Kidney glomerular epithelial cell (primary cell): Measurements from ENCODE around the gene HYI.
"Not testable (repeated sequence)": the region's sequence is repeated elsewhere in the genome, so short reads cannot be mapped to it uniquely, and the experiment has no call there.

Source experiments
- DNase-seq: peaks from one replicate; lab custom pipeline; 2025; lab: John Stamatoyannopoulos, UW

Gene HYI

DNA sequence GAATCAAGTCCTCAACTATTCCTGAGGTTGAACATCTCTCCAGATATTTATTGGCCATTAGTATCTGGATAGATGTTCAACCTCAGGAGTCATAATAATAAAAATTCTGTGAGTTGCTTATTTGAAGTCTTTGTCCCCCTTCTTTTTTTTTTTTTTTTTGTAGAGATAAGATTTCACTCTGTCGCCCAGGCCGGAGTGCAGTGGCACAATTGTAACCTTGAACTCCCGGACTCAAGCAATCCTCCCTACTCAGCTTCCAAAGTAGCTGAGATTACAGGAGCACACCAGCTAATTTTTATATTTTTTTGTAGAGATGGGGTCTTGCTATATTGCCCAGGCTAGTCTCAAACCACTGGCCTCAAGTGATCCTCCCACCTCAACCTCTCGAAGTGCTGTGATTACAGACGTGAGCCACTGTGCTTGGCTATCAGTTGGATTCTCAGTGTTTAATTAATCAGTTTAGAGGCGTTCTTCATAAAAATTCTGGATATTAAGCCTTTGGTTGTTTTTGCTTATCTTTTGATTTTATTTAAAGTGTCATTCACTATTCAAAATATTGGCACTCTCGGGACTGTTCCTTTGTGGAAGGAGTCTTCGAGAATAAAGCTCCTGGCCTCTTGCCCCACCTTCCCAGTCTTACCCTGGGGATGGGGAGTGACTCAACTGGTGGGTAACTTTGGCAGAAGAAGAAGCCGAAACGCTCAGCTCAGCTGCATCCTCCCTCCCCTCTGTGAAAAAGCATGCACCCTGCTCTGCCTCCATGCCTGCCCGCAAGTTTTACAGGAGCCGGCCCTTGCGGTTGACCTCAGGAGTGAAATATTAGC, 11.2 kb upstream of the HYI start:
- no peak for DNase-seq

DNA sequence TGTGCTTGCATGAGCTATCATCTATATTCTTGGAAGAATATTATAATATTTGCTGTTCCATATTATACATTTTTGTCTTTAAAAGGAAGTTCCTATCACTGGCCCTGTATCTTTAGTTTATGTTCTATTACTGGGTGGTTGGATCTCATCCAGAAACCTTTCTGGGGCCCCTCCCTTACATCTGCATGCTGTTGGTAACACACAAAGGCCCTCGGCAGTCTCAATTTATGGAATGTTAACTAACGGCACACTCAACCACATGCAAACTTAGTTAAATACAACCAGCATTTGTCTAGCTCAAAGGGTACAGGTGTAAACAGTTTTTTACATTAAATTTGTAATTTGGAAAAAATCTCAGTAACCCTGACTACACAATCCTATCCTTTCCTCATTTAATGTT, 9.7 kb upstream of the HYI start:
- no peak for DNase-seq

DNA sequence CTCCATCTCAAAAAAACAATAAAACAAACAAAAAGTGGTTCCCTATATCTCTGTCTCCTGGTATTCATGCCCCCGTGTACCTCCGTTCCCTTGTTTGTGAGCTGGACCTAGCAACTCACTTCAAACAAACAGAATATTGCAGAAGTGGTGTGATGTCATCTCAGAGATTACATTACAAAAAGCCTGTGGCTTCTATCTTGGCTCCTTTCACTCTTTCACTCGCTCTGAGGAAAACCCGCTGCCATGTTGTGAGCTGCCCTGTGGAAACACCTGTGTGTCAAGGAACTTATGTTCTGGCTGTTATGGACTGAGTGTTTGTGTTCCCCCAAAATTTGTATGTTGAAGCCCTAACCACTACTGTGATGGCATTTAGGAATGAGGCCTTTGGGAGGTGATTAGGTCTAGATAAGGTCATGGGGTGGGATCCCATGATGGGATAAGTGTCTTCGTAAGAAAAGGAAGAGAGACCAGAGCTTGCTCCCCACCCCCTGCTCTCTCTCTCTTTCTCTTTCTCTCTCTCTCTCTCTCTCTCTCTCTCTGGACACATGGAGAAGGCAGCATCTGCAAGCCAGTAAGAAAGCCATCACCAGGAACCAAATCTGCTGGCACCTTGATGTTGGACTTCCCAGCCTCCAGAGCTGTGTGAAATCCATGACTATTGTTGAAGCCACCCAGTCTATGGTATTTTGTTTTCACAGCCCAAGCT, 7.4 kb upstream of the HYI start:
- DNase-seq, result no peak

DNA sequence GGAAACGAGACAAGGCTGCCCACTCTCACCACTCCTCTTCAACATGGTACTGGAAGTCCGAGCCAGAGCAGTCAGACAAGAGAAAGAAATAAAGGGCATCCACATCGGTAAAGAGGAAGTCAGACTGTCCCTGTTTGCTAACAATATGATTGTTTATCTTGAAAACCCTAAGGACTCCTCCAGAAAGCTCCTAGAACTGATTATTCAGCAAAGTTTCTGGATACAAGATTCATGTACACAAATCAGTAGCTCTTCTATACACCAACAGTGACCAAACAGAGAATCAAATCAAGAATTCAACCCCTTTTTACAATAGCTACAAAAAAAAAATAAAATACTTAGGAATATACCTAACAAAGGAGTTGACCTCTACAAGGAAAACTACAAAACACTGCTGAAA, 4.6 kb upstream of the HYI start:
- DNase-seq, result not testable (repeated sequence)

DNA sequence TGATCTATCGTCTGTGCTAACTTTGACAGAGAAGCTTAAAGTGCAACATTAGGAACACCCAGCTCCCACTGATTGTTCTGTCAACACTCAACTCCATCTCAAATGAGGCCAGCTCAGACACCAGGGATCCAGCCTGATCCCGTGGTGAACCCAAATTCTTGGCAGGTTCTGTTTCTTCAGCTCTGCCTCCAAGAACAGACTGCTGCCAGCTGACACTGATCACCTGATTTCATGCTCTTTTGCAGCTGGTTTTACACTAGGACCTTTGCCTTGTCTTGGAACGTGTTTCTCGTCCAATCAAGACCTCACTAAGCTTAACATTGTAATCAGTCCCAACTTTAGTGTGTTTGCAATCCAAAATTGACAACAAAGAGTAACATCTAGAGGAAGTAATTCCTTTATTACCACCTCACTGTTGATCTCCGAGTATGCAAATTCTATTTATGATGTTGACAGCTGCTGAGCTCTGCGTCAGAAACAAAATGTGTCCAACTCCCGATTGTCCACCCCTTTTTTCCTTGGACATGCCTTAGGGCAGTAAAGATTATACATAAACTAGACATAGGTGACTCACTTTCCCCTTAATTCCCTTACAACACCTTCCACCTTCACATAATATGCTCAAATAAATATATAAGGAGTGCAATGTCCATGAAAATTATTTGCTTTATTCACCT, 1.6 kb upstream of the HYI start:
- no peak for DNase-seq

DNA sequence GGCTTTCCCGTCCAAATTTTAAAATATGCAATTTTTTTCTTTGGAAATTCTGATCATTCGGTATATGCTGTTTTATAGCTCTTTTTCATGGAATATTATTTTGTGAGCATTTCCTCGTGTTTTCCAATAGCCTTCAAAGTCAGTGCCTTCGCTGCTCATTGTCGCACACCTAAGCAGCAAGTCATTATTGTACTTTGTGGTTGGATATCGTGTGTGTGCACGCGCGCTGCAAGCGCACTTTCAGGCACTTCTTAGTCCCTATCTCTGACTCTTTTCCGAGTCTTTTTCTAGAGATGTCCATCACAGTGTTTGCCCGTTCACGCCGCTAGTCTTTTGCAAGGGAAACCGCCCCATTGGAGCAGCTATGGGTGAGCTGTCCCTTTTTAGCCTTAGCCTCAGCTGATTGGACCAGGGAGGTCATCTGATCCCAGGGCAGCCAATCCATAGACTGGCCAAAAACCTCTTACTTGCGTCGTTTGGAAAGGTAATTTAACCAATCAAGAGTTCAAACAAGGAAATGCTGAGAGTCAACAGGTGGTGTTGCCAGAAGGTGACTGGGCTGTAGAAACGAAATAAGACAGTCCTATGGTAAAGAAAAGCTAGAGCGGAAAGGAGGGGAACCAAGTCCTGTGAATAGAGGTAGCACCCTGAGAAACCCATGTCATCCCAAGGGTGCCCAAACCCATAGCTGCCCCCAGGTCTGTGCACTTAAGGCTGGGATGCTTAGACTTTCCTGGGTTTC, 710 bp upstream of the HYI start:
- peak; percentile 76 for DNase-seq

DNA sequence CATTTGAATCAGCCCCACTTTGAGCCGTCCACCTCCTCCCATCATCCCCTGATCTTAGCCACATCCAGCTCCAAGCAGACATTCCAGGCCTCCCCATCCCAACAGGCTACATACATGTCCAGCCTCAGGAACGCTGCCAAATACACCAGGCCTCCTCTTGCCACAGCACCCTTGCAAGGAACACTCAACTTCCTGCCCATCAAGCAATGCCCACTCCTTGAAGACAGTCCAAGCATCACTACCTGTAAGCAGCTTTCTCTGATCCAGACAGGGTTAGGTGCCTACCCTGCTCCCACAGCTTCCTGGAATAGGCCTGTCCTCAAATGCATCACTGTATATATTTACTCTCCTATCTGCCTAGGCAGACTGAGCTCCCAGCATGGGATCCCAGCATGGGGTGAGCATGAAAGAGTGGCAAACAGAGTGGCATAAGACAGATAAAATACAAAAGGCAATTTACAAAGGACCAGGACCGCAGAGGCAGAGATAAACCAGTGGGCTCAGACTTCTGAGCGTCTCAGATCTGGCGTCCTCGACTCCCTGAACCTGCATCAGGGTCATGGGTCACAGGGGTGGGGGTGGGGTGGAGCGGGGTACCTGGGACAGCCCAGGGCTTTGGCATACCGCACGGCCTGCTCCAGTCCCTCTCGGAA, 816 bp downstream of the HYI start:
- DNase-seq, result peak; percentile 18

DNA sequence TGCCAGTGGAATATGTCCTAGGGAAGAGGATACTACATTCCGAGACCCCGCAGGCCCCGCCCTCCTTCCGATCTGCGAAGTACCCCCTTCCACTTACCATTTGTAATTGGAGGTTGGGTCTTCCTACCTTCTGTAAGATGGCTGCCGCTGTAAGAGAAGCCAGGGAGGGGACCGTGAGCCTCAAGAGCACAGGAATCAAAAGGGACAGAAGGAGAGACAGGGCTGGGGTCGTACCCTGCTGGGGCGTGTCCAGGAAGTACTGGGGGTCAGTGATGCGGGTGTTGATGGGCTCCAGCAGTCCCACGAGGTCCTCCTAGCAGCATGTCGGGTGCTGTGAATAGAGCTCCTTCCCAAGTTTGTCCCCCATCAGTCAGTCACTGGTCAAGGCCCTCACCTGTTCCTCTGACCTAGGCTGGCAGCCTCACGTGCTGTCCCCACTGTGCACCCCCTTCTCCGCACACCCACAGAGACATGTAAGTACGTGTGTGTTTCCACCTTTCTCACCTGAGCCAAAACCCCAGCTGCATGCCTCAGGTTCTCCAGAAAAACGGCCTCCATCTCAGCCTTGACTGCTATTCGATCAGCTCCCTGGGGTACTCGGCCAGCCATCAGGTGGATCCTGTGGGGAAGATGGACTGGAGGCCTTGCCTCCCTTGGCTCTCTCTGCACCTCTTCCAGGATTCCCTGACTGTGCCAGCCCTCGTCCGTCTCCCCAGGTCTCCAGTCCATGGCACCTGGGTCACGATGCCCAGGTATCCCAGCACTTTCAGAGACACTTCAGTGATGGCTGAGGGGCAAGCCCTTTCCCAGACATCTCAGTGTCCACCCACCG, 1.8 kb downstream of the HYI start:
- no peak for DNase-seq

DNA sequence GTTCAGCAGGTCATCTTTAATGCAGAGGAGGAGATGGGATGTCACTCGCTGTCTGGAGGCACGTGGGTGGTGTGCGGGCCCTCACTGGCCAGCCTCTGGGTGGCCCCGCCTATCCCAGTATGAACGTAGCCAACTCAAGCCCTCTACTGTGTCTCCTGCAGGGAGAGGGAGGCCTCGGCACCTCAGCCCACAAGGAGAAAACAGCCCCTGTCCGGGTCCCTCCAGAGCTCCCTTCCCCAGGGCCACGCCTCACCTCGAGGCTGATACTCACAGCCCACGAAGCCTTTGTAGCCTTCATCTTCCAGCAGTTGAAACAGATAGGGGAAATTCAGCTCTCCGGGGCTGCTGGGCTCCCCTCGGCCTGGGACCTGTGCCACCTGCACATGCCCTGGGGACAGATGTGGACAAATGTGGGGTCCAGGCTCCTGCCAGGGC, 2.6 kb downstream of the HYI start:
- no peak for DNase-seq

DNA sequence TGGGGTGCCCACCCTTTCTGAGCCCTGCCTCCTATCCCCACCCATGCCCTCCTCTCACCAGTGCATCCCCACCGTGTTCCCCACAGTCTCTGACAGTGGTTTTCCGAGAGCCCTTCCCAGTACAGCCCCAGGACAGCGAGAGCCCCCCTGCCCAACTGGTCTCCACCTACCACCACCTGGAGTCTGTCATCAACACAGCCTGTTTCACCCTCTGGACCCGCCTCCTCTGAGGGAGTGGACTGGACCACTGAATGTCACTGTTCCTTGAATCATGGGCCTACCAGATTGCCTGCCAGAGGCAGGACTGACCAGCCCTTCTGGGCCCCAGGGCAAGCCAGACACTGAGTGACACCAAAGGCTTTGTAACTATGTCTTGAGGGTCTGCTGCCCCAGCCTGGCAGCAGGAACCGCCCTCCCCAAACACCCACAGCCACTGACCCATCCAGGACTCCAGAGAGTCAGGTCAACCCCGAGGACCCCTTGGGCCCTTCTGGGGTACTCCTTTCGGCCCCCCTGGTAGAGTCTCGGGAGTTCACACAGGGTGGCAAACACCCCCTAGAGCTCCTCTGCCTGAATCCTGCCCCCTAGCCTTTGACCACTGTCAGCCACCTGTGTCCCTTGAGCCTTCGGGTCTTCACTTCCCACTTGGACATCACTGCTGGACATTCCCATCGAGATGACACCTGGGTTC, 3.3 kb downstream of the HYI start:
- DNase-seq, result no peak

DNA sequence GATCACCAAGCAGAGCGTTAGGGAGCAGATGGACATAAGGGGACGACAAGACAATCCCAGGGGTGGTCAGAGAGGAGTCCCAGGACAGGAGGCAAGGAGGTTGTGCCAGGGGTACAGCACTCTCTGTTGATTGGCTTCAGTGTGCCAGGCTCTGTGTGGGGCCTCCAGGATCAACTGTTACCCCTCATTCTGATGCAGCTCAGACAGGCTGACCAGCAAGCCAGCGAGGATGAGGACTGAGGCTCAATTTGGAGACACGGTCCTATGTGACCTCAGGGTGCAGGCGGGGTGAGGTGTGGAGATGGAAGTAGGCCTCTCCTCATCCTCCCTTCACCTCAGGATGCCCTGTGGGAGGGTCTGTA, 4.0 kb downstream of the HYI start:
- DNase-seq, result no peak

DNA sequence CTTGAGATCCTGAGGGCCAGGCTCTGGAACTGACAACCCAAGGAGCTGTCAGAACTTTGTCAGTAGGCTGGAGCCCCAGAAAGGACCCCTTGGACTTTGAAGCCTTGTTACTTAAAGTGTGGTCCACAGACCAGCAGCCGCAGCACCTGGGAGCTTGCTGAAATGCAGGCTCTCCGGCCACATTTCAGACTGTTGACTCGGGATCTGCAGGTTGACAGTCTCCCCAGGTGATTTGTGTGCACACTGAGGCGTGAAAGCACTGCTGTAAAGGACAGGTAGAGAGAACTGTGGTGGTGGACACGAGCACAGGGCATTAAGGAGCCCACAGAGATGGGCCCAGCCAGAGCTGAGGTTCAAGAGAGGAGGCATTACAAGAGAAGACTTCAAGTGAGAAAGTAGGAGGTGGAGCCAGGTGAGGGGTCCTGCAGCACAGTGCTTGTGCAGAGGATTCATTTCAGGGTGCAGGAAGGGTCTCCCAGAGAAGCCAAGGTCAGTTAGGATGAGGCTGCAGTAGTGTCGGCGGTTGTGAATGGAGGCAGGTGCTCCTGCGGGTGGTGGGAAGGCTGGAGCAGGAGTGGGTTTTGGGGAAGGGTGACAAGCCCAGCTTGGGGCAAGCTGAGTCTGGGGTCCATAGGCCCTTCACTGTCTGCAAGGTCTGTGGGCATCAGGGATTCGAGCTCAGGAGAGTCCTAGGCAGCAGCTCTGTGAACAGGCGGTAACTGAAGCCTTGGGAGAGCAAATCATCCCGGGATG, 4.6 kb downstream of the HYI start:
- no peak for DNase-seq

DNA sequence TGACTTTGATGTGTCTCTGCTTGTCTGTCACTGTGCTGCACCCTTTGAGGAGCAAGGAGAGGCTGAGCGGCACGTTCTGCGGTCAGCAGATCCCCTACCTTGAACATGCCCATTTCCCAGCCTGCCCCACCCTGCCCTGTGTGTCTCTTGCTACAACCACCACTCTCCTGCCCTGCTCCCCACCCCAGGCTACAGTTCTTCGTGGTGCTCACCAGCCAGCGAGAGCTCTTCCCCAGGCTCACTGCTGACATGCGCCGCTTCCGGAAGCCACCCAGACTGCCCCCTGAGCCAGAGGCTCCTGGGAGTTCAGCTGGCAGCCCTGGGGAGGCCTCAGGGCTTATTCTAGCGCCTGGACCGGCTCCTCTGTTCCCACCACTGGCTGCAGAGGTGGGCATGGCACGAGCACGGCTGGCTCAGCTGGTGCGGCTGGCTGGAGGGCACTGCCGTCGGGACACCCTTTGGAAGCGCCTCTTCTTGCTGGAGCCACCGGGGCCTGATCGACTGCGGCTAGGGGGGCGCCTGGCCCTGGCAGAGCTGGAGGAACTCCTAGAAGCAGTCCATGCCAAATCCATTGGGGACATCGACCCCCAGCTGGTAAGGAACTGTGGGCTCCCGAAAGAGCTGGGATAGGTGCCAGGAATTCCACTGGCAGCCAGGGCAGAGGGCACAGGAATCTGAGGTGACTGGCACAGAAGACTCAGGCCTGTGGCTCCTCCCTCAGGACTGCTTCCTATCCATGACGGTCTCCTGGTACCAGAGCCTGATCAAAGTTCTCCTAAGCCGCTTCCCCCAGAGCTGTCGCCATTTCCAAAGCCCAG, 5.6 kb downstream of the HYI start:
- no peak for DNase-seq

DNA sequence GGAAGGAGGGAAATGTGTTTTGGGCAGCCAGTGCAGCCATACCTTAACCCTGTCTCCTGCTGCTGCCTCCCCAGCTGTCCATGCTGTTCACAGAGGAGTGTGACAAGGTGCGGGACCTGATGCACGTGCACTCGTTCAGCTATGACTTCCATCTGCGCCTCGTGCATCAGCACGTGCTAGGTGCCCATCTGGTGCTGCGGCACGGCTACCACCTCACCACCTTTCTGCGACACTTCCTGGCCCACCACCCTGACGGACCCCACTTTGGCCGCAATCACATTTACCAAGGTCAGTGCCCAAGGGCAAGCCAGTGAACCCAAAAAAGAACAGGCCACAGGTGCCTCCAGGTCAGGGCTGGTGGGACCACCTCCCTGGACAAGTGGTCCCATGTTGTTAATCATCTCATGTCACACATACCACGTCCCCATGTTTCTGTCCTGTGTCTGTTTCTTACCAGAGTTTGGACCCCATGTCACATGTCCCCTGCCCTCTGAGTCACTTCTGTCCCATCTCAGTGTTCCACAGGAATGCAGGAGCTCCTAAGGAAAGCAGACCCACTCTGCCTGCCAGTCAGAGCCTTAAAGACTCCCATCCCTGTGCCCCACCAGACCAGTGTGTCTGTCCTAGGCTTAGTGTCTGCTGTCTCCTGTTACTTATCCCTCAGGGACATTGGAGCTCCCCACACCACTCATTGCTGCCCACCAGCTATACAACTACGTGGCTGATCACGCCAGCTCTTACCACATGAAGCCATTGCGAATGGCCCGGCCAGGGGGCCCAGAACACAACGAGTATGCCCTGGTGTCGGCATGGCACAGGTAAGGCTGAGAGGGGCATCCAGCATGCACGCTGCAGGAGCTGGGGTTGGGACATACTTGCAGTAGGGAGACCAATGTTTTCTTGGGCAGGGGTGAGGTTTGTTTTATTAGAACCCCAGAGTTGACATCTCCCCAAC, 6.6 kb downstream of the HYI start:
- DNase-seq, result no peak

DNA sequence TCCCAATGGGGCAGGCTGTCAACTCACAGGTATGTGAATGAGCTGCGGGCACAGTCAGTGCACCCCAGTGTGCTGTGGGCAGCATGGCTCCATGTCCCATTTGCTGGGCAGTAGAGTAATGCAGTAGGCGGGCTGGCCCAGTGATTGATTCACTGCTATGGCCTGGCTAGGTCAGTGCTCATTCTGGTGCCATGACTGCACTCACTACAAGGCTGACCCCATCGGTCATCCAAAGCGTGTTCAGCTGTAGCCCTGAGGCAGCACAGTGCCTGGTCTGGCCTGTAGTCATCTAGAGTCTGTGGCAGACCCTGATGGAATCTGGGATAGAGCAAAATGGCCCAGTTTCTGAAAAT, 7.4 kb downstream of the HYI start:
- no peak for DNase-seq

DNA sequence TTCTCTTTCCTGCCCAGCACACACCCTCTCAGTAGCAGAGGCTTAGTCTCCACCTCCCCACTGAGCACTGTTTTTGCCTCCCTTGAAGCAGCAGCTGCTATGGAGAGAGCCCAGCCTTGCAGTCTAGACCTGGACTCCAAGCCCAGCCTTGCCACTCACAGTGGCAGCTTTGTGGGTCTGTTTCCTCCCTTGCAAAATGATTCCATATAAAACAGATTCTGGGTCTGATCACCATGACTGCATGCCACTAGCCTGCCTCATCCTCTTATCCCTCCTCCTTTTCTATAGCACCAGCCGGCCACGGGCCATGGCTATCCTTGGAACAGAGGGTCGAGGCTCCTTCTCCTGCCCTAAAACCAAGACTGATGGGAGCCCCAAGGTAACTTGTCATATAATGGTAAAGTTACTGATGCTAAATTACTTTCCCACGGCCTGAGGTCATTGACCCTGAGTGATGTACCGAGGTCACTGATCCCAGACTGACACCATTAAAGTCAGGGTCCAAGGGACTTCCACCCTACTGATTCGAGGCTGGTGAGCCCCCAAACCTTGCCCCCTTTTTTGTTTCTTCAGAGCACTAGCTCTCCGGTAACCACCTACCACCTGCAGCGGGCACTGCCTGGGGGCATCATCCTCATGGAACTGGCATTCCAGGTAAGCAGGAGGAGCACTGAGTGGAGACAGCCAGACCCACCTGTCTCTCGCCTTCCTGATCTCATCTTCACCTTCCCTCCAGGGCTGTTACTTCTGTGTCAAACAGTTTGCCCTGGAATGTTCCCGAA, 7.9 kb downstream of the HYI start:
- no peak for DNase-seq

DNA sequence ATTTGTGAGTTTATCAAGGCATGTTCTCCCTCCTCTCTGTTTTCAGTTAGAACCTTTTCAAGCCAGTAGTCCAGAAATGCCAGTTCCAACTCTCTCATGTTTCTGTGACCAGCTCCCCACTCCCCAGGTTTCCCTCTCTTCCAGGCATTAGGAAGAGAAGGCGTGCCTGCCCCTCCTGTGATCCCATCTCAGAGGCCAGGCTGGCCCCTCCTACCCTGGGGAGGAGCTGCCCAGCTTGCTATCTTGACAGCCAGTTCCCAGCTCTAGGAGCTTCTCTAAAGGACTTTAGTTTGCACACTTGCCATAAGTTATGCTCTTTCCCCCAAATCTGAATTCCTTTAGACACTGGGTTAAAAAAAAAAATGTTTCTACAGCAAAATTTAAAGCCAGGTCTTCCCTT, 8.9 kb downstream of the HYI start:
- no peak for DNase-seq
